GM21381 (cell line): ENCODE results near the gene RNF44.

Experiments
- ATAC-seq: cut with Tn5 transposase; IDR thresholded peaks from one replicate; pipeline ENCODE4 v1.9.1; 2021; ENCODE audit warnings: mild to moderate bottlenecking, moderate library complexity; ENCODE audit not compliant: unreplicated experiment

Gene RNF44

DNA sequence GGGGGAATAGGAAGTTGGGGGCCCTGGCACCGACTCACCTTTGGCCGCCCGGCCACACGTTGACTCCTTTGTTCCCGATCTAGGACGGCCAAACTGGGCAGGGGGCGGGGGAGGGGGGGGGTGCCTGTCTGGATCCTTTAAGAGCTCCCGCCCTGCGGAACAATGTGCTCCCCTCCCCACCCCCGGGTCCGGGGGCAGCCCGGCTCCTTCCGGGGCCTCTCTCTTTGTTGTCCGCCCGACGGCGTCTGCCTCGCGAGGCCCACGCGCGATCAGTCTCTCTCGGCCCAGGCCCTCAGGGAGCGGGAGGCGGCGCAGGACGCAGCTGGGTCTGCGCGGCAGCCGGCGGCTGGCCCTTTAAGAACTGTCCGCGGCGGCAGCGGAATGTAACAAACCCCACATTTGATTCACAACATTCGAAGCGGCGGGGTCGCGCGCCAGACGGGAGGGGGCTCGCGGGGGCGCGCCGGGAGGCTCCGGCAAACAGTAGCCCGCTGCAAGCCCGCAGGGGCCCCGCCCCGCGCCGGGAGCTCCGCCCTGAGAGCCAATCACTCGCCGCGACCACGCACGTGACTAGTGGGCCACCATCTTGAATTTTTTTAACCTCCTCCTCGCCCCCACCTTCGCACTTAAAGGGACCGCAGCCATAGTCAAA is at the start of gene RNF44:
Gene RNF44, minus strand, starts transcription at position 501 of the 652 bp plus-strand sequence. CDS start 4,930 bp downstream, outside the sequence.
- peak; percentile 50 for ATAC-seq

DNA sequence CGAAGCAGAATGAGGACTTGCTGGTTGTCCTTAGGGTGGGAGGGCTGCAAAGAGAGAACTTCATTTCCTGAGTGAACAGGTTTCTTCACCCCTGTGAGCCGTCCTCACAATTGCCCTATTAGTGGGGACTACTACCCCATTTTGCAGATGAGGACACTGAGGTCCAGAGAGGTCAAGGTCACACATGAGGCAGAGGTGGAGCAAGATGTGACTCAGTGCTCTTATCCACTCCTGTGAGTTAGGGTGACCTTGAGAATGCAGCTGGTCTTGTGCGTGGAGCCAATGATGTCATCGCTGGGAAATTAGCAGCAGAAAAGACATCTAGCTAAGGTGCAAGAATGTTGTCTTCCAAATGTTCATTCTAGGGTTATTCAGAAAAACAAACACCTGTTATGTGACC is 45.9 kb upstream of the RNF44 start:
- no peak for ATAC-seq

DNA sequence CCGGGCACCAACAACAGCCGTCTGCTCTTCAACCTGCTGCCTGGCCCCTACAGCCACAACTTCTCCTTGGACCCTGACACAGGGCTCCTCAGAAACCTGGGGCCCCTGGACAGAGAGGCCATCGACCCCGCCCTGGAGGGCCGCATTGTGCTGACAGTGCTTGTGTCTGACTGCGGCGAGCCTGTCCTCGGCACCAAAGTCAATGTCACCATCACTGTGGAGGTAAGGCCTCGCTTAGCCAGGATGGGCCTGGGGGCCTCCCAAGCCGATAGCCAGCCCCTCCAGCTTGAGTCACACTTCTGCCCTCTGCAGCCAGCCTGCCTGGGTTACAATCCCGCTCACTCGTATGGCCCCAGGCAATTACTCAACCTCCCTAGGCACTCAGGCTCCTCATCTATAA is 44.2 kb upstream of the RNF44 start:
- no peak for ATAC-seq

- no peak for ATAC-seq
Measured at GRCh38 chr5:176579323-176579722, 42.1 kb upstream of the RNF44 start.

DNA sequence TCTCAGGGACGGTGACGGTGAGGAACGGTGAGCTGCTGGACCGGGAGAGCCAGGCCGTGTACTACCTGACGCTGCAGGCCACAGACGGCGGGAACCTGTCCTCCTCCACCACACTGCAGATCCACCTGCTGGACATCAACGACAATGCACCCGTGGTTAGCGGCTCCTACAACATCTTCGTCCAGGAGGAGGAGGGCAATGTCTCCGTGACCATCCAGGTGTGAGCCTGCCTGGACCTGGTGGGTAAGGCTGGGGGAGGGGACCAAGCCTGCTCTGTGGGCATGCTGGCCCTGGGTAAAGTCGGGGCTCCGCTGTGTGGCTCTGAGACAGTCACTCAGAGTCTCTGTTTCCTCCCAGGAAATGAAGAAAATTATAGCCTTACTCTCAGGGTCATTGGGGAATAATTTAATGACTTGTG is 41.2 kb upstream of the RNF44 start:
- no peak for ATAC-seq

- no peak for ATAC-seq
Measured at GRCh38 chr5:176577312-176578176, 40.3 kb upstream of the RNF44 start.

DNA sequence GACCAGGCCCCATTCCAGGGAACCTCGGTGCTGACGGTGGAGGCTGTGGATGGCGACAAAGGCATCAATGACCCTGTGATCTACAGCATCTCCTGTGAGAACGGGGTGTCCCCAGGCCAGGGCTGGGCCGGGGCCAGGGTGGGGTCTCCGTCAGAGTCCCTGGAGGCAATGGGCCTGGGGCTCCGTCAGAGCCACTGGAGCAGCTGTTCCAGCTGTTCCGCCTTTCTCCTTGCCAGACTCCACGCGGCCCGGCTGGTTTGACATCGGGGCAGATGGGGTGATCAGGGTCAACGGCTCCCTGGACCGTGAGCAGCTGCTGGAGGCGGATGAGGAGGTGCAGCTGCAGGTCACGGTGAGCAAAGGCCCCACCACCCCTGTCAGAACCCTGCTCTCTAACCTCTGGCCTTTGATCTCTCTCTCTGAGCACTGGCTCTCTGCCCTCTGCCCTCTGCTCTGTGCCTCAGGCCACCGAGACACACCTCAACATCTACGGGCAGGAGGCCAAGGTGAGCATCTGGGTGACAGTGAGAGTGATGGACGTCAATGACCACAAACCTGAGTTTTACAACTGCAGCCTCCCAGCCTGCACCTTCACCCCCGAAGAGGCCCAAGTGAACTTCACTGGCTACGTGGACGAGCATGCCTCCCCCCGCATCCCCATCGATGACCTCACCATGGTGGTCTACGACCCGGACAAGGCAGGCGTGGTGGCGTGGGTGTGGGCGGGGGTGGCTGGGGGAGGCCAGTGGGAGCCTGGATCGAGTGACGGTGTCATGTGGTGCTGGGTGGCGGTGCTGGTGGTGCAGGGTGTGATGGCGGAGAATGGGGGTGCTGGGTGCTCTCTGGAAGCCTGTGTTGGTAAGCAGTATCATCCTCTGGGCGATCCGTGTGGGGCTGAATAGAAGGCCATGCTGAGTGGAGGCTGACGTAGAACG is 38.6 kb upstream of the RNF44 start:
- no peak for ATAC-seq

GRCh38 chr5:176575066-176575465 is 37.9 kb upstream of the RNF44 start:
- no peak for ATAC-seq

GRCh38 chr5:176574297-176574591 is 37.0 kb upstream of the RNF44 start:
- ATAC-seq: no peak

DNA sequence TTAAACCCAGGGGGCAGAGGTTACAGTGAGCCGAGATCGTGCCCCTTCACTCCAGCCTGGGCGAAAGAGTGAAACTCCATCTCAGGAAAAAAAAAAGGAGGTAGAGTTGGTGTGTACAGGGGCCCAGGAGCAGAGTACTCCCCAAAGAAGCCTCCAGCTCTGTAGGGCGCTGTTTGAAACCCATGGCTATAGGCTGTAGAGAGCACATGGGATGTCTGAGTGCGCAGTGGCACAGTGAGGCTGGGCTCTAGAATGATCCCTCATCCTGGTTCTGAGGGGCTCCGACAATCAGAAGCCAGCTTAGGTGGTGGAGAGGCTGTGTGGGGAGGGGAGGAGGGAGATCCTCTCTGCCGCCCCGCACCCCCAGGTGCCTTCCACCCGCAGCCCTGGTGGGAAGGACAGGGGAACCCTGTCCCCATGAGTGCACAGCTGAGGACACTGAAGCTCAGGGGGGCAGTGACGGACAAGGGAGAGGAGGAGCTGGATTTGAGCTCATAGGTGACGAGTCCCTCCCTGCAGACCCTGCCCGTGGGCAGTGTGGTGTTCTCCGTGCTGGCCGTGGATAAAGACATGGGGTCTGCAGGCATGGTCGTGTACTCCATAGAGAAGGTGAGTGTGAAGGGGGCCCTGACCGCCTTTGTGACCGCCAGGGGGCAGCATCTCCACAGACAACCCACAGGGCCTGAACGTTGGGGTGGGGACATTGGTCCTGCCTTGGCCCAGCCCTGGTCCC is 36.5 kb upstream of the RNF44 start:
- peak; percentile 58 for ATAC-seq

DNA sequence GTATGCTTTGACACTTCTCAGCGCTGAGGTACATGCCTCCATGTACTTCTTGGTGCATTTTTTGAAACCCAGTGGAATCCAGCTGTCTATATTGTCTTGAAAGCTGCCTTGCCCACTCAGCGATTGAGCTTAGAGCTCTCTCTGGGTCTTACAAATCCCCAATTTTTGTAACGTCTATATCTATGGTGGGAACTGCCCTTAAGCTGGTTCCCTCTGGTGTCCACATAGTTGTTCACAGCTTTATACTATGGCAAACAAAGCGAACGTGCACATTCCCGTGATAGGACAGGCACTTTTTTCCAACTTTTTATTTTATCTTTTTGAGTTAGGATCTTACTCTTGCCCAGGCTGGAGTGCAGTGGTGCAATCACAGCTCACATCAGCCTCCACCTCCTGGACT is 32.8 kb upstream of the RNF44 start:
- ATAC-seq: no peak

GRCh38 chr5:176568657-176569056 is 31.5 kb upstream of the RNF44 start:
- no peak for ATAC-seq

DNA sequence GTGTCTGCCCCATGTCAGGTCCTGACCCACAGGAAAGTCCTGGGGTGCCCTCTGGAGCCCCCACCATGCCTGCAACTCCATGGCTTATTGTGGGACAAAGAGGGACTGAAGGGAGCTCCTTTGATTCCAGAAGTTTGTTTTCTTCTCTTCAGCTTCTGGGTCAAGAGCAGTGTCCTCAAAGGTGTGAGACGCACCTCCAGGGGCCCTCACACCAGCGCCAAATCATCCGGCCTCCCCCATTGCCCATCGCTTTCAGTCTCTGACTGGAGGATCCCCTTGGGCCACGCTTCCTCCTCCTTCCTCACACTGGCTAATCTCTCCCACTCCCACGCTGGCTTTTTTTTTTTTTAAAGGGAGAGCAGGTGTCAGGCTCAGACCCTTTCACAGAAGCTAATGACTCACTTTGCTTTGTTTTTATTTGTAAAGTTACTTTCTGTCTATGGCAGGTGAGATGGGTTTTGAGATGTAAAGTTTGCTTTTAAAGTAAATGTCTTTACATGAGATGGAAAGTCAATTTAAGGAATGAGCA is 28.6 kb upstream of the RNF44 start:
- ATAC-seq: no peak

DNA sequence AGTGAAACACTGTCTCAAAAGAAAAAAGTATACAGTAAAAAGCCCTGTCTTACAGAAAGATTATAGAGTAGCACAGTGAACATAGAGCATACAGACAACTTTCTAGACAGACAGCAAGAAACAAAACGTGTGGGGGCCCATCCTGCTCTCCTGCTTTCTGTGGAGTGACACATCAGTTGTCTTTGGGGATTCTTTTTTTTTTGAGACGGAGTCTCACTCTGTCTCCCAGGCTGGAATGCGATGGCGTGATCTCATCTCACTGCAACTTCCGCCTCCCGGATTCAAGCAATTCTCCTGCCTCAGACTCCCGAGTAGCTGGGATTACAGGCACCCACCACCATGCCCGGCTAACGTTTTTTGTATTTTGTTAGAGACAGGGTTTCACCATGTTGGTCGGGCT is 26.8 kb upstream of the RNF44 start:
- no peak for ATAC-seq

GRCh38 chr5:176562189-176562588 is 25.0 kb upstream of the RNF44 start:
- ATAC-seq: no peak

DNA sequence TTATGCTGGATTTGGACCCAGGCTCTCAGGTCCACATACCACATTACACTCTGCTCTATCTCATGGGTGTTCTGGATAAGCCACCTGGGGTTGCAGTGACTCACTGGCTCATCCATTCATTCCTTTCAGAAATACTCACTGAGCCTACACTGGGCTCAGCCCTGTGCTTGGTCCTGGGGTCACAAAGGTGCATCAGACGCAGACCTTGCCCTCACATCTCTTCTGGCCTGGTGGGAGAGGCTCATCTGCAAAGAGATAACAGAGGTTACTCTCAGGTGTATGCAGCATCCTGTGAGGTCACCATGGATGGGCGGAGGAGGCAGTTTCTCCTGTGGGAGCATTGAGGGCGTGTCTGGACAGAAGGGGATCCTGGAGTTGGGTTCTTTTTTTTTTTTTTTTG is 24.1 kb upstream of the RNF44 start:
- no peak for ATAC-seq

GRCh38 chr5:176560364-176560763 is 23.2 kb upstream of the RNF44 start:
- ATAC-seq: no peak

DNA sequence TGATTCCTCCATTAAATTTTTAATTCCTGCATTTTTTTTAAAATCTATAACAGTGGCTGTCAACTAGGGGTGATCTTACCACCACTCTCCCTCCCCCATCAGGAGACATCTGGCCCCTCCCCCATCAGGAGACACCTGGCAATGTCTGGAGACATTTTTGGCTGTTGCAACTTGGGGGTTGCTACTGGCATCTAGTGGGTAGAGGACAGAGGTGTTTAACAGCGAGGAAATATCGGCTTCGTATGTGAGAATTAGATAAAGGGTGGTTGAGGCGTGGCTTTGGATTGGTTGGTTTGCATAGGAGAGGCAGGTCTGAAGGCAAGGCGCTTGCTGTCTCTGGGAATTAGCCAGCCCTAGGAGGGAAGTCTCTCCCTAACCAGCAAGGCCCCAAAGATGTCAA is 22.5 kb upstream of the RNF44 start:
- ATAC-seq: no peak

- no peak for ATAC-seq
Measured at GRCh38 chr5:176557846-176558245, 20.6 kb upstream of the RNF44 start.

- no peak for ATAC-seq
Measured at GRCh38 chr5:176553260-176554085, 16.3 kb upstream of the RNF44 start.
